Measurements from ENCODE around the gene EYA3.

- TF ChIP-seq YY1 (IDR thresholded peaks at IDR 0.05; ENCODE audit: insufficient read depth, insufficient read length), result no peak
- TF ChIP-seq ZNF274 (IDR thresholded peaks at IDR 0.05; ENCODE audit: low read depth, low read length), result no peak
These were observed 53.0 kb downstream of the EYA3 start for GRCh38 chr1:28035420-28035819.

Data from NT2/D1 (cell line).